HG02970 (cell line): ENCODE measurements around the gene TGM1.
"Not testable (repeated sequence)": the region's sequence is repeated elsewhere in the genome, so short reads cannot be mapped to it uniquely, and the experiment has no call there.

Source experiments
- ATAC-seq: cut with Tn5 transposase; IDR thresholded peaks from one replicate; pipeline ENCODE4 v1.9.1; 2021; ENCODE audit warnings: mild to moderate bottlenecking, moderate library complexity, moderate number of reproducible peaks; ENCODE audit not compliant: unreplicated experiment, low FRiP score

Gene TGM1

GRCh38 chr14:24212924-24213865, 49.8 kb downstream of the TGM1 start, which contains the start of gene CHMP4A:
Gene CHMP4A (minus strand): TSS chr14:24213488. CDS start chr14:24213439, 49 bp downstream.
- ATAC-seq: peak; percentile 75

- ATAC-seq: no peak
These were observed 51.7 kb downstream of the TGM1 start for GRCh38 chr14:24211311-24211710.

GRCh38 chr14:24207625-24208024, 55.4 kb downstream of the TGM1 start:
- ATAC-seq: no peak

GRCh38 chr14:24207104-24207551, 55.8 kb downstream of the TGM1 start:
- no peak for ATAC-seq

- no peak for ATAC-seq
These were observed 56.5 kb downstream of the TGM1 start for GRCh38 chr14:24206260-24207103.

GRCh38 chr14:24204163-24205146, 58.5 kb downstream of the TGM1 start:
- no peak for ATAC-seq

GRCh38 chr14:24203249-24203886, 59.6 kb downstream of the TGM1 start:
- not testable (repeated sequence) for ATAC-seq

- ATAC-seq: not testable (repeated sequence)
These were observed 60.4 kb downstream of the TGM1 start for GRCh38 chr14:24202538-24202937.
